Astrocyte of the spinal cord (primary cell): ENCODE data around the gene BLNK.

Experiments
- DNase-seq: peaks from one replicate; pipeline ENCODE4 v3.0.0; 2011; ENCODE audit warnings: low read depth, low spot score
- H3K4me3 ChIP-seq: 2 replicates; pipeline ENCODE4 v1.5.1; 2011; ENCODE audit warnings: low read depth, mild to moderate bottlenecking, low read length, moderate library complexity
- CTCF ChIP-seq: IDR thresholded peaks from 2 replicates; pipeline ENCODE4 v1.5.1; 2012; ENCODE audit warnings: low read depth, mild to moderate bottlenecking, low read length, inconsistent platforms
- in situ Hi-C: cut with HindIII; loops from 2 replicates; pipeline ENCODE4 v1.10.0; 2017; ENCODE audit warnings: low sequenced_read_pairs

BLNK gene

GRCh38 chr10:96271016-96271815 is at the start of gene BLNK:
Gene BLNK, minus strand, starts transcription at chr10:96271569. Its CDS starts 171 bp downstream, at chr10:96271398.
- in situ Hi-C loops, result no loop called here
- no peak within 1 kb of the TSS for H3K4me3 ChIP-seq
- DNase-seq, result no peak
- TF ChIP-seq CTCF, result no peak

GRCh38 chr10:96319754-96320474 is 48.5 kb upstream of the BLNK start:
- in situ Hi-C loops, result no loop called here
- no peak for TF ChIP-seq CTCF
- DNase-seq, result no peak
- no peak overlapping the region for H3K4me3 ChIP-seq

- TF ChIP-seq CTCF, result no peak
- no peak for DNase-seq
- in situ Hi-C loops, result no loop called here
- no peak overlapping the region for H3K4me3 ChIP-seq
Measured at GRCh38 chr10:96317067-96317833, 45.9 kb upstream of the BLNK start.

GRCh38 chr10:96313344-96313743 is 42.0 kb upstream of the BLNK start:
- DNase-seq, result no peak
- in situ Hi-C loops, result no loop called here
- H3K4me3 ChIP-seq, result no peak overlapping the region
- TF ChIP-seq CTCF, result no peak

- DNase-seq, result no peak
- H3K4me3 ChIP-seq, result no peak overlapping the region
- in situ Hi-C loops, result no loop called here
- TF ChIP-seq CTCF, result no peak
Measured at GRCh38 chr10:96311180-96311715, 39.9 kb upstream of the BLNK start.

- in situ Hi-C loops, result no loop called here
Measured at GRCh38 chr10:96310321-96310669, 38.9 kb upstream of the BLNK start.

More at GRCh38 chr10:96310321-96310669, 38.9 kb upstream of the BLNK start:
- no peak overlapping the region for H3K4me3 ChIP-seq
- no peak for DNase-seq
- no peak for TF ChIP-seq CTCF
